GM18907 (cell line): ENCODE data around the gene GRK6.
"Not testable (repeated sequence)": the region's sequence is repeated elsewhere in the genome, so short reads cannot be mapped to it uniquely, and the experiment has no call there.

Source experiments
- ATAC-seq: cut with Tn5 transposase; IDR thresholded peaks from one replicate; pipeline ENCODE4 v1.9.1; 2021; ENCODE audit warnings: mild to moderate bottlenecking, moderate library complexity; ENCODE audit not compliant: unreplicated experiment

GRK6 gene

DNA sequence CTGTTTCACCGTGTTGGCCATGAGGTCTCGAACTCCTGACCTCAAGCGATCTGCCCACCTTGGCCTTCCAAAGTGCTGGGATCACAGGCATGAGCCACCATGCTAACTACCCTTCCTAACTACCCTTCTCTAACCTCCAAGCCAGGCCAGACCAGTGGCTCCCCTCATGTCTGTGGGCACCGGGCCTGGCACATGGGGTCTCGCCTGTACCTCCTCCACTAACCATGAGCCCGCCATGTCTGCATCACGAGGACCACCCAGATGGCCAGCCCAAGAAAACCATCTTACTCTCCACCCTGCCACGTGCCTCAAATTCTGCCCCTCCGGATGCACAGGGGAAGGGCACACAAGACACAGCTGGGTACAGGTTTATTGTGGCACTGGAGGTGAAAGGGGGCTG is 56.6 kb downstream of the GRK6 start:
- ATAC-seq = no peak

GRCh38 chr5:177483994-177484901 is 57.8 kb downstream of the GRK6 start:
- no peak for ATAC-seq

GRCh38 chr5:177484902-177485549 is 58.5 kb downstream of the GRK6 start:
- ATAC-seq = no peak

- ATAC-seq = not testable (repeated sequence)
These were observed 59.3 kb downstream of the GRK6 start for GRCh38 chr5:177485753-177486152.

DNA sequence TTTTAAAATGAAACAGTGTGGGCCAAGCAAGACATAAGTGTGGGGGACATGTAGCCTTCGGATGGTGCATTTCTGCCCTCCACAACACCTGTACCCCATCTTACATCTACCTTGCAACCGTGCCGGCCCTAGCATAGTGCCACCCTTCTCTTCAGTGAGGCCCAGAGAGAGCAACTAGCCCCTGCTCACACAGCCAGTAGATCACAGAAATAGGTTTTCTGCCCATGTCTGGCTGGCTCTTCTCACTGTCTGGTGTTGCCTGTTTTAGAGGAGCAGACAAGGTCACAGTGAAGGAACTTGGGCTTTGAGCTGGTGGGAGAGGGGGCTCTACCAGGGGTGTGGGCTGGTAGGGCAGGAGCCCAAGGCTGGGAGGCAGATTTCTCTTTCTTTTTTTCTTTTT is 59.8 kb downstream of the GRK6 start:
- no peak for ATAC-seq

- no peak for ATAC-seq
These were observed 60.7 kb downstream of the GRK6 start for GRCh38 chr5:177487144-177487543.

DNA sequence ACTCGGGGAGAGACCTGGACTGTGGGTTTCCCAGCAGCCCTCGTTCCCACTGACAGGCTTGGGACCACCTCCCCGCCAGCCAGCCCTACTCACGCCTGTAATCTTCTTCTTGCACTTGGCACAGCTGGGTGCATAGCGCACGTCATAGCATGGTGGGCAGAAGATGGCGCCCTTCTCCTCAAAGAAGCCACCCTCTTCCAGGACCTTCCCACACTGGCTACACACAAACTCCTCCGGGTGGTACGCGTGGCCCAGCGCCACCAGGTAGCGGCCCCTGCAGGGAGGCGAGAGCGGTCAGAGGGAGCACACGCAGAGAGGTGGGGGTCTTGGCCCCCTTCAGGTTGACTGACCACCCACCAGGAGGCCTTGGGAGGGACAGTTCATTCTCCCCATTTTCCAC is 61.5 kb downstream of the GRK6 start:
- ATAC-seq = no peak

DNA sequence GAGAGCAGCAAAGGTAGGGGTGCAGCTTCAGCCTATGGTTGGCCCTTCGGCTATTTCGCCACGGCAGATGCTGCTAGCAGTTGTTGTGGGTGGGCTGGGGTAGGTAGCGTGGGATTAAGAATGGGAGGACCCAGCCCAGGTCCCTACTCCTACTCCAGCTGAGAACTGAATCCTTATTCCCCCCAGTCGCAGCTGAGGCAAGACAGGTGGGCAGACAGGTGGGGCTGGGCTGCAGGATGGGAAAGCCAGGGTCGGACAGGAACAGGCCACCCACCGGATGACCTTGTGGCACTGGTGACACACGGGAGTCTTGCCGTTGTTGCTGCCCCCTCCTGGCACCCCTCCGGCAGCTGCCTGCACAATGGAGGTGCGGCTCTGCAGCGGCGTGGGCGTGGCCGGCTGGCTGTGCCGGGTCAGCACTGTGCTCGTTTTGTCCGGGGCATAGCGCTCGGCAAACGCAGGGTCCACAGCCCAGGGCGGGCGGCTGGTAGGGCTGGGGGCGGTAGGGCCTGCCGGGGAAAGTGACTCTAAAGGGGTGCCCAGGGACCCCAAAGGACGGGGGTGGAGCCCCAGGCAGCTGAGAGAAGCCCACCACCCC is 62.7 kb downstream of the GRK6 start:
- no peak for ATAC-seq

- ATAC-seq = no peak
These were observed 64.0 kb downstream of the GRK6 start for GRCh38 chr5:177490311-177490991.

DNA sequence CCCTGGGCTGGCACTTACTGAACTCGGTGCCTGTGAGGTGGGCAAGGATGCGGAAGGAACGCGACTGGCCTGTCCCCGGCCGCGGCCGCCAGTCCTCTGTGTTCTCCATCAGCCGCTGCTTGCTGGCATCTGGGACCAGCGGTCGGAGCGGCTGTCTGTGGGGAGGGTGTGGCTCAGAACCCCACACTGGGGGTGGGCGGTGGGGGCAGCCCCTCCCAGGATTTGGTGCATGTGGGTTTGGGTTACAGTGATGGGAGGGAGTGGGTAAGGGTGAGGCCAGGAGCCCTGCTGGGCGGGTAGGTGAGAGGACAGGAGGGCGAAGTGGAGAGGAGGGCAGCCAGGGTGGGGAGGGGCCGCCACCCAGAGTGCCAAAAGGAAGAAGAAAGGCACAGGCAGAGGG is 64.5 kb downstream of the GRK6 start:
- no peak for ATAC-seq

DNA sequence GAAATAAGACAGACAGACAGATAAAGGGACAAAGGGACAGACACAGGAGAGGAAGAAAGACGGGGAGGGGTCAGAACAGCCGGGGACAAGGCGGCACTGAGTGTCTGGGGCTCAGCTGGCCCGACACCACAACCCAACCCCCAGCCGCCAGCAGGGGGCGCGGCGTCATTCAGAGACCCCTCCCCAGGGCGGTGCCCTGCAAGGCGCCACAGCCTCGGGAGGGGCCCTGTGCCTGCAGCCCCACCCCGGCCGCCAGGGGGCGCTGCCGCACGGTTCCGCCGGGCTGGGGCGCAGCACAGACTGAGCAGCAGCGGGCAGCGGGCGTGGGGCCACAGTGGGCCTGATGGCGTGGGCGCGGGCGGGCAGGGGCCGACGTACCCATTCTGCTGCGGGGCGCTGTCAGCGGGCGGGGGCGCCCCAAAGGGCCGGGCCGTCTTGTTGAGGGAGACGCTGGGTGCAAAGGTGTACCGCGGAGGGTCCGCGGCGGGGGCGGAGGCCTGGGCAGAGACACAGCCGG is 65.0 kb downstream of the GRK6 start:
- ATAC-seq = no peak

DNA sequence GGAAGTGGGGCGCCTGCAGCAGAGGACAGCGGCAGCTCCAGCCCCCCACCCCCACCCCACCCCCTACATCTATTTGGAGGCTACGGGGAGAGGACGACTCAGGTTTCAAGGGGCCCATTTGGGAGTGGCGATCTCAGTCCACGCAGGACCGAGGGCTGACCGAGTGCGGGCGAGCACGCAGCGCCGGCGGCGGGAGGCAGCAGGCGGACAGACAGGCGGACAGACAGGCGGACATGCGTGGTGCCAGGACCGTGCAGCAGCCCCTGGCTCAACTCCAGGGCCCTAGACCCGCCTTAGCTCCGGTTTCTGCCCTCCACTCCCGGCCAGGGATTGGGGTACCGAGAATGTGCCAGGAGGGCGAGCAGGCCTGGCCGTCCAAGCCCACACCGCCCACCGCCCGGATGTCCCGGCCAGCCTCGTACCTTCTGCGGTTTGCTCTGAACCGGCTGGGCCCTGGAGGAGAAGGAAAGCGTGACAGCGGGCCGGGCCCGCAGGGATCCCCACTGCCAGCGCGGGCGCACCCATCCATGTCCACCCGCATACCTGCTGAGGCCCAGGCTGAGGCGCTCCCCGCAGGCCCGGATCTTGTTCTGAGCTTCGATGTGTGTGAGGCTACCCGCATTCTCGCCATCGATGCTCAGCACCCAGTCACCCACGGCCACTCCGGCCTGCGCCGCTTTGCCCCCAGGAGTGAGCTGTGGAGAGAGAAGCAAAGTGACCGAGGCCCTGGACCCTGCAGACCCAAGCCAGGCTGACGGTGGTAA is 65.7 kb downstream of the GRK6 start:
- ATAC-seq = no peak
